ENCODE results near the gene MCOLN1.

DNA sequence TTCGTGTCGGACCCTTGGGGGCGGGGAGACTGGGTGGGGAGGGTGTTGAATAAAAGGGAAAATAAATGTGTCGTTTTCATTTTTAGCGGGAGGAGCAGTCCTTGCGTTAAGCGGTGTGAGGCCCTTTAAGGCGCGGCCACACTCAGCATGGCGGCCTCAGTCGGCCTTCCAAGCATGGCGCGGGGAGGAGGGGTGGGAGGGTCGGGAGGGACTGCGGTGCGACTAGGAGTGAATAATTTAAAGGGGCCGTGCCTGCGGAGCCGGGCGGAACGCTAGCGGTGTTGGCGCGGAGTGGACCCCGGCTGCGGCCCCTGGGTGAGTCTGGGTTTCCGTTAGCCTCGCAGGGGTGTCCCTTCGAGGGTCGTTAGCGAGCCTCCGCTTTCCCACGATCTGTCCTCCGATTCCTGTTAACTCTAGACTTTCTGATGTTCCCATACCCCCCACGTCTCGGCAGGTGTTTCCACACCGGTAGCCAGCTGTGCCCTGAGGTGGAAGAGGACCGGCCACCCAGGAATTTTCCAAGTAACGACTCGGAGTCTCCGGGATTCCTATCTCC is 11.6 kb downstream of the MCOLN1 start:
- TF ChIP-seq, protein P1, sequence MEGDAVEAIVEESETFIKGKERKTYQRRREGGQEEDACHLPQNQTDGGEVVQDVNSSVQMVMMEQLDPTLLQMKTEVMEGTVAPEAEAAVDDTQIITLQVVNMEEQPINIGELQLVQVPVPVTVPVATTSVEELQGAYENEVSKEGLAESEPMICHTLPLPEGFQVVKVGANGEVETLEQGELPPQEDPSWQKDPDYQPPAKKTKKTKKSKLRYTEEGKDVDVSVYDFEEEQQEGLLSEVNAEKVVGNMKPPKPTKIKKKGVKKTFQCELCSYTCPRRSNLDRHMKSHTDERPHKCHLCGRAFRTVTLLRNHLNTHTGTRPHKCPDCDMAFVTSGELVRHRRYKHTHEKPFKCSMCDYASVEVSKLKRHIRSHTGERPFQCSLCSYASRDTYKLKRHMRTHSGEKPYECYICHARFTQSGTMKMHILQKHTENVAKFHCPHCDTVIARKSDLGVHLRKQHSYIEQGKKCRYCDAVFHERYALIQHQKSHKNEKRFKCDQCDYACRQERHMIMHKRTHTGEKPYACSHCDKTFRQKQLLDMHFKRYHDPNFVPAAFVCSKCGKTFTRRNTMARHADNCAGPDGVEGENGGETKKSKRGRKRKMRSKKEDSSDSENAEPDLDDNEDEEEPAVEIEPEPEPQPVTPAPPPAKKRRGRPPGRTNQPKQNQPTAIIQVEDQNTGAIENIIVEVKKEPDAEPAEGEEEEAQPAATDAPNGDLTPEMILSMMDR (conservative IDR thresholded peaks at IDR 0.05; ENCODE audit: low read depth, low read length) = no peak
- TF ChIP-seq EZH2 (IDR thresholded peaks at IDR 0.05; ENCODE audit: low read length, unreplicated experiment) = no peak

All from PC-3 (cell line).